Esophagus squamous epithelium (tissue), 4 donors: Measurements from ENCODE around the gene HIPK4.

Experiments
- CTCF ChIP-seq, 6 experiments: fragments of 450-650 bp in 4 of 6; fragments of 200-600 bp in 2 of 6; sonication (generic) in 2 of 6; IDR thresholded peaks; one replicate each; pipeline ENCODE4 v1.5.1; 2016 to 2019; ENCODE audit warnings: antibody characterized with exemption in 6 of 6, mild to moderate bottlenecking in 4 of 6, moderate library complexity in 4 of 6
- POLR2A ChIP-seq, 4 donors: fragments of 450-650 bp; IDR thresholded peaks; one replicate each; pipeline ENCODE4 v1.6.1; 2017; ENCODE audit warnings: antibody characterized with exemption in 4 of 4, mild to moderate bottlenecking in 4 of 4, moderate library complexity in 3 of 4

DNA sequence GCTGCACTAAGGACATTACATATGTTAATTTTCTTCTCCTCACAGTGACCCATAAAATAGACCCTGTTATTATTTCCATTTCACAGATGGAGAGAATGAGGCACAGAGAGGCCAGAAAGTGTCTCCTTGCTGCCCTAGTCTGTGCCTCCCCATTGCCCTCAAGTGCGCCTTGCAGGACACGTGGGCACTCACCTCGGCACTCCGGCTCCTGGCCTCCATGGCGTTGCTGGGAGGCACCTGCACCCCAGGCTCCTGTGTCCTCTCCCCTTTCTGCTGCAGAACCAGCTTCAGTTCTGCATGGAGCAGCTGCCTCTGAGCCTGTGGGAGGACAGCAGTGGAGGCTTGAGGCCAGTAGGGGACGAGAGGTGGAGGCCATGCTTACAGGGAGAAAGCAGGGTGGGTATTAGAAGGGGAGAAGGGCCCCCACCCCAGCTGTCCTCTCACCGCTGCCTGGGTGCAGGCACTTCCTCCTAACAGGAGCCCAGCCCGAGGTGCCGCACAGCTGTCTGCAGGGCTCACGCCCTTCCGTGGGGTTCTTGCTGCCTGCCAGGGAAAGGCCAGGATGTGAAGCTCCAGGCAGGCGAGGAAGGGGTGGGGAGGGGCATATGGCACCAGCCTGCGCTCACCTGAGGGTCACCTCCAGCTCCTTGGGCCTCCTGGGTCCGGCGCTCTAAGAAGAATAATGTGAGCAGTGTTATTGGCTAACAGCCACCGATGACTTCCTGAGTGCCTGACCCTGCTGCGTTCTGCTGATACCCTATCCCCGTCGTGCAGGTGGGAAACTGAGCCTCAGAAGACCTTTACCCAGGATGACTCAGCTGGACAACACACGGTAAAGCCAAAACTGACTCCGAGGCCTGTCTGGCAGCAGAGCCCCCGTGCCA, 18.0 kb upstream of the HIPK4 start:
- TF ChIP-seq POLR2A (IDR thresholded peaks at IDR 0.05) (no peak), CTCF (IDR thresholded peaks at IDR 0.05) (no peak)
